ENCODE measurements around the gene BIRC7. TPM values are rescaled to one million over a fixed set of nuclear protein-coding genes. Genes with fewer than 3 reads are reported as not detected.

Gene BIRC7
- total RNA-seq, 4 donors from 2014 or later: 29.4 to 53.1 (median 42.2) TPM

DNA sequence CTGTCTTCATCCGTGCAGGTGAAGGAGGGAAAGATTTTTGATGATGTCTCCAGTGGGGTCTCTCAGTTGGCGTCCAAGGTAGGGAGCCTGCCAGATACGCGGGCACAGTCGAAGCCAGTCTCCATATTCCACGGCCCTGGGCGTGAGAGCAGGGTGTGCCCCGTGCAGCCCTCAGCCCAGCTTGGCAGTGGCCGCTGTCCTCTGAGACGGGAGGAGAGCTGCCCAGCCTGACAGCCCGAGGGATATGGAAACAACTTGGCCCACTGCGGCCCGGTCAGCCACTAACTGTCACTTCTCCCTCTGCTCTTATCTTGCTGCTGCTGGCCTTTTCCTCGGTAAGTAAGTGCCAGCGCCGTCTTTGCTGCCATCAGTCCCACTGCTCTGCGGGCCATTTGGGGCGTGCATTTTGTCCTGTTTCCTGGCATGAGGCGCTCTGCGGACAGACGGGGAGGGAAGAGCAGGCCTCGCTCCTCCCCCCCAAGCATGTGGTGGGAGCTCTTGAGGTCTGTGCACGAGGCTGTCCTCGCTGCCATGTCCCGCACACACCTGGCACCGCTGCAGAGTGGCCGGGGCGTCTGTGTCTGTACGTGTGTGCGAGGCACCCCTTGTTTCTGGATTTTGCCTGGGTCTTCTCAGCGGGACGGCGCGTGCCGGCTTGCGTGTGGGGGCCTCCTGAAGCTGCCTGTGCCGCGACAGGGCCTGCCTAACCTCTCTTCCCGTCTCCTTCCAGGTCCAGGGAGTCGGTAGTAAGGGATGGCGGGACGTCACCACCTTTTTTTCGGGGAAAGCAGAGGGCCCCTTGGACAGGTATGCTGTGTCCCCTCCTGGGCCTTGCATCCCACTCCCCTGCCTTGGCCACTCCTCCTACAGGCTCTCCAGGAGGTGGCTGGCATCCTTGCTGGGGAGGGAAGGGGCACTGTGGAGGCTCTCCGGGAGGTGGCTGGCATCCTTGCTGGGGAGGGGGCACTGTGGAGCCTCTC, 50.2 kb downstream of the BIRC7 start:
- Histone ChIP-seq H3K27me3 (no peaks in the 10 kb centered on the region), H3K4me3 (no peak overlapping the region), H3K36me3 (peaks cover 0 to 92% (median 4%) of the 10 kb centered on the region in 3 donors), H3K4me1 (peaks cover 0 to 8% (median 0%) of the 10 kb centered on the region in 4 donors), H3K27ac (no peak overlapping the region), H3K9me3 (no peaks in the 10 kb centered on the region)
- WGBS, 2 donors: 91 to 92% methylated on average over 23 to 43 of the region's 44 CpGs
- DNase-seq (ENCODE audit: low spot score in 2 of 2): no peak
- TF ChIP-seq EP300 (IDR thresholded peaks at IDR 0.05) (no peak), CTCF (IDR thresholded peaks at IDR 0.05) (no peak), POLR2A (IDR thresholded peaks at IDR 0.05) (no peak)

DNA sequence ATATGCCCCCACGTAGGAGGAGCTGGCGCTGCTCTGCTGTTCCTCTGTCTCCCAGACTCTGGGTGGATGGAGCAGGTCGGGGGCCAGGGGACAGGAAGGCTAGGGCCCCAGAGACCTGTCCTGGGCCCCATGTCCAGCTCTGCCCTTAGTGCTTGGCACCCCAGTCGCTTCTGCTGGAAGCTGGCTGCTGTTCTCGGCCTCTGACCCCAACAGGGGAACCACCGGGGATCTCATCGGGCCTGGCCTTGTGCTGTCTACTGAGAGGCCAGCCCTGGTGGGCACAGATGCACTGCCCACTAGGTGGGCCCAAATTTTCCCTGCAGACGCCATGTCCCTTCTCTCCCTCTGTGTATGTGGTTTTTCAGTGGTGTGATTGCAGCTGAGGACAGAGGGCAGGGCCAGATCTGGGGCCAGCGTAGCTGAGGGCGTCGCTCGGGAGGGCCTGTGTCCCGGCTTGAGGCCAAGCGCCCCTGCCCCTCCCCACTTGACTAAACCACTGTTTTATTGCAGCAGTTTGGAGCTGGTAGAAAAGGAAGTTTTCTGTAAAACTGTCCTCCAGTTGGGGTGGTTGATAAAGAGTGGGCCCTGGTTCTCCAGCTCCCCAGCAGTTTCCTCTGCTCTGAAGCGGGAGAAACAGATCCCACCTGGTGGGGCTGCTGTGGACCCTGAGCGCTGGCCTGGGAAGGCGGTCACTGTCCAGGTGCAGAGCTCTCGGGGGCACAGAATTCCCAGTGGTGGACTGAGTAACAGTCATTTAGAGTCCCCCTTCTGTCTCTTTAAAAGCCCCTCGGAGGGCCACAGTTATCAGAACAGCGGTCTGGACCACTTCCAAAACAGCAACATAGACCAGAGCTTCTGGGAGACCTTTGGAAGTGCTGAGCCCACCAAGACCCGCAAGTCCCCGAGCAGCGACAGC, 51.3 kb downstream of the BIRC7 start:
- H3K9me3 ChIP-seq: no peaks in the 10 kb centered on the region
- no peak for DNase-seq (ENCODE audit: low spot score in 2 of 2)
- H3K36me3 ChIP-seq: peaks cover 0 to 81% (median 4%) of the 10 kb centered on the region in 3 donors
- peaks cover 0 to 13% (median 0%) of the 10 kb centered on the region in 4 donors for H3K4me1 ChIP-seq
- WGBS, 2 donors: 75 to 82% methylated on average over 19 to 20 of the region's 23 CpGs
- no peak overlapping the region for H3K27ac ChIP-seq
- no peak for TF ChIP-seq CTCF (IDR thresholded peaks at IDR 0.05)
- no peak for TF ChIP-seq POLR2A (IDR thresholded peaks at IDR 0.05)
- no peak for TF ChIP-seq EP300 (IDR thresholded peaks at IDR 0.05)
- H3K4me3 ChIP-seq: no peak overlapping the region
- no peaks in the 10 kb centered on the region for H3K27me3 ChIP-seq

GRCh38 chr20:63287697-63288580, 52.2 kb downstream of the BIRC7 start:
- DNase-seq (ENCODE audit: low spot score in 2 of 2): no peak
- H3K4me3 ChIP-seq: no peak overlapping the region
- peaks cover 0 to 13% (median 0%) of the 10 kb centered on the region in 4 donors for H3K4me1 ChIP-seq
- H3K9me3 ChIP-seq: no peaks in the 10 kb centered on the region
- H3K27me3 ChIP-seq: peaks cover 0 to 2% of the 10 kb centered on the region in 2 donors
- no peak overlapping the region for H3K27ac ChIP-seq
- H3K36me3 ChIP-seq: peaks cover 0 to 72% (median 2%) of the 10 kb centered on the region in 3 donors
- TF ChIP-seq EP300 (IDR thresholded peaks at IDR 0.05): no peak
- no peak for TF ChIP-seq CTCF (IDR thresholded peaks at IDR 0.05)
- TF ChIP-seq POLR2A (IDR thresholded peaks at IDR 0.05): no peak
- WGBS, 2 donors: 85 to 88% methylated on average over 48 to 55 of the region's 55 CpGs

DNA sequence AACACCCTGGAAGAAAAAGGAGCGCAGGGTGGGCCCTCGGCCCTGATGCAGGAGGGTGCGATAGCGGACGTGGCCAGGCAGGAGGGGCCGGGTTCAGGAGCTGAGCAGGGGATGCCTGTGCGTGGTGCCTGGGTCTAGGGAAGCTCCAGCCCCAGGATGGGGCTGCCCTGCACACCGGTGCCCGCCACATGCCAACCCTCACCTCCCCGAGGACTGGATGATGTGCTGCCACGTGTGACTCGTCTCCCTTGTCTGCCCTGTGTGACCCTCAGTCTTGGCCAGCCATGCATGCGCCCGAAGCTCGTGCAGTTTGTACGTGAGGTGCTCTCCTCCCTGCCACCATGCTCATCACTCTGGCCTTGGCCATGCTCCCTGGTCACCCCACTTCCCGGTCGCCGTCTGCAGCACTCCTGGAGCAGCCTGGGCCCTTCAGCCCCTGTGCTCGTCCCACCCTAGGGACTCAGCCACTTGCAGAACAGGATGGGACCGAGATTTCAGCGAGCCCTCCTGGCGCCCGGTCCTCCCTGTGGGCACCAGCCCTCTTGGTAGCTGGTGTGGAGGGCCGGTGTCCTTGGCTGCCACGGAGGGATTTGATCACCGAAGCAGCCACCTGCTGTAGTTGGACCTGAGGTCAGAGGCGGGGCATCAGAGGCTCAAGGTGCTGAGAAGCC, 53.0 kb downstream of the BIRC7 start:
- 85 to 87% methylated on average over 17 to 27 of the region's 28 CpGs for WGBS, 2 donors
- H3K27ac ChIP-seq: no peak overlapping the region
- no peak for DNase-seq (ENCODE audit: low spot score in 2 of 2)
- no peaks in the 10 kb centered on the region for H3K9me3 ChIP-seq
- no peak overlapping the region for H3K4me3 ChIP-seq
- H3K36me3 ChIP-seq: peaks cover 0 to 64% (median 0%) of the 10 kb centered on the region in 3 donors
- peaks cover 0 to 10% of the 10 kb centered on the region in 2 donors for H3K27me3 ChIP-seq
- no peak for TF ChIP-seq CTCF (IDR thresholded peaks at IDR 0.05)
- TF ChIP-seq POLR2A (IDR thresholded peaks at IDR 0.05): no peak
- H3K4me1 ChIP-seq: peaks cover 0 to 13% (median 0%) of the 10 kb centered on the region in 4 donors

Data from tibial nerve (tissue), 4 donors.